HG02610 (cell line): ENCODE results near the gene ARL5A.
"Not testable (repeated sequence)": the region's sequence is repeated elsewhere in the genome, so short reads cannot be mapped to it uniquely, and the experiment has no call there.

ENCODE experiments used
- ATAC-seq: cut with Tn5 transposase; IDR thresholded peaks from one replicate; pipeline ENCODE4 v1.9.1; 2021; ENCODE audit warnings: mild to moderate bottlenecking, moderate library complexity; ENCODE audit not compliant: unreplicated experiment

ARL5A gene

GRCh38 chr2:151828143-151828889, at the start of gene ARL5A:
TSS of gene ARL5A (minus strand) at chr2:151828421. CDS start at chr2:151828176, 245 bp downstream.
- peak; percentile 96 for ATAC-seq

GRCh38 chr2:151875631-151876030, 47.4 kb upstream of the ARL5A start:
- ATAC-seq: not testable (repeated sequence)

- ATAC-seq: no peak
Measured at GRCh38 chr2:151872463-151872862, 44.2 kb upstream of the ARL5A start.

GRCh38 chr2:151869291-151869690, 41.1 kb upstream of the ARL5A start:
- ATAC-seq: no peak

- peak; percentile 99 for ATAC-seq
Measured at GRCh38 chr2:151862700-151863099, 34.5 kb upstream of the ARL5A start.

- ATAC-seq: no peak
Measured at GRCh38 chr2:151861174-151861573, 33.0 kb upstream of the ARL5A start.

- no peak for ATAC-seq
Measured at GRCh38 chr2:151860613-151861146, 32.5 kb upstream of the ARL5A start.

GRCh38 chr2:151860210-151860609, 32.0 kb upstream of the ARL5A start:
- ATAC-seq: no peak

GRCh38 chr2:151857650-151858049, 29.4 kb upstream of the ARL5A start:
- ATAC-seq: no peak

GRCh38 chr2:151855111-151855510, 26.9 kb upstream of the ARL5A start:
- no peak for ATAC-seq

GRCh38 chr2:151853070-151853758, 25.0 kb upstream of the ARL5A start:
- no peak for ATAC-seq

- ATAC-seq: no peak
Measured at GRCh38 chr2:151852260-151853069, 24.2 kb upstream of the ARL5A start.

GRCh38 chr2:151851761-151852160, 23.5 kb upstream of the ARL5A start:
- ATAC-seq: no peak

GRCh38 chr2:151849413-151850010, 21.3 kb upstream of the ARL5A start:
- no peak for ATAC-seq

- no peak for ATAC-seq
Measured at GRCh38 chr2:151845884-151846283, 17.7 kb upstream of the ARL5A start.

GRCh38 chr2:151845481-151845880, 17.3 kb upstream of the ARL5A start:
- ATAC-seq: no peak

- no peak for ATAC-seq
Measured at GRCh38 chr2:151844211-151844896, 16.1 kb upstream of the ARL5A start.

- no peak for ATAC-seq
Measured at GRCh38 chr2:151843691-151844061, 15.5 kb upstream of the ARL5A start.

- ATAC-seq: peak; percentile 46
Measured at GRCh38 chr2:151842830-151843690, 14.8 kb upstream of the ARL5A start.
